GM19372 (cell line): Measurements from ENCODE around the gene SHCBP1L.

Source experiments
- ATAC-seq: cut with Tn5 transposase; IDR thresholded peaks from one replicate; pipeline ENCODE4 v1.9.1; 2021; ENCODE audit warnings: mild to moderate bottlenecking, low read depth, moderate library complexity; ENCODE audit not compliant: unreplicated experiment

SHCBP1L gene

DNA sequence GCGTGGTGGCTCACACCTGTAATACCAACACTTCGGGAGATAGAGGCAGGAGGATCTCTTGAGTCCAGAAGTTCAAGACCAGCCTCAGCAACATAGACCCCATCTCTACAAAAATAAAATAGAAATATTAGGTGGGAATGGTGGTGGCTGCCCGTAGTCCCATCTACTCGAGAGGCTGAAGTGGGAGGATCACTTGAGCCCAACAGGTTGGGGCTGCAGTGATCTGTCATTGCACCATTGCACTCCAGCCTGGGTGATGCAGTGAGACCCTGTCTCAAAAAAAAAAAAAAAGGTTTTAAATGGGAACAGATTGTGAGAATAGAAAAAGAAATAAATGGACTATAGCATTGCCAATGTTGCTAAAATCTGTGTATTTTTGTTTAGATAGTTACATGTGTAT lies 102.6 kb downstream of the SHCBP1L start:
- ATAC-seq, result no peak
